ENCODE data around the gene ANGPTL7.
"Not testable (repeated sequence)": the region's sequence is repeated elsewhere in the genome, so short reads cannot be mapped to it uniquely, and the experiment has no call there.

ANGPTL7 gene

DNA sequence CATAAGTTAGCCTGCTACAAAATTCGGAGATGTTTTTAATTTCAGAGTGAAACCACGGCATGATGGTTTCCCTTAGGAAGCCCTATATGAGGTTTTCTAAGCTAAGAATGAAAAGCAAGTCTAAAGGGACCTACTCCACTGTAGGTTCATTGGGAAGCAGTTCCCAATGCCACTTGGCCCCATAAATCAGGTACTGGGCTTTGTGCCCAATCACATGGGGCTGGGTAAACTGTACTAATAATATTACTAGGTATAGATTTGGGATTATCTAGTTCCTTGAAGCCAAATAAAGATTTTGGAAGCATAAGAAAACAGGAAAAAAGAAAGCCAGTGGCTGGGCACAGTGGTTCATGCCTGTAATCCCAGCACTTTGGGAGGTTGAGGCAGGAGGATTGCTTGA, 19.1 kb upstream of the ANGPTL7 start:
- no peak for DNase-seq

DNA sequence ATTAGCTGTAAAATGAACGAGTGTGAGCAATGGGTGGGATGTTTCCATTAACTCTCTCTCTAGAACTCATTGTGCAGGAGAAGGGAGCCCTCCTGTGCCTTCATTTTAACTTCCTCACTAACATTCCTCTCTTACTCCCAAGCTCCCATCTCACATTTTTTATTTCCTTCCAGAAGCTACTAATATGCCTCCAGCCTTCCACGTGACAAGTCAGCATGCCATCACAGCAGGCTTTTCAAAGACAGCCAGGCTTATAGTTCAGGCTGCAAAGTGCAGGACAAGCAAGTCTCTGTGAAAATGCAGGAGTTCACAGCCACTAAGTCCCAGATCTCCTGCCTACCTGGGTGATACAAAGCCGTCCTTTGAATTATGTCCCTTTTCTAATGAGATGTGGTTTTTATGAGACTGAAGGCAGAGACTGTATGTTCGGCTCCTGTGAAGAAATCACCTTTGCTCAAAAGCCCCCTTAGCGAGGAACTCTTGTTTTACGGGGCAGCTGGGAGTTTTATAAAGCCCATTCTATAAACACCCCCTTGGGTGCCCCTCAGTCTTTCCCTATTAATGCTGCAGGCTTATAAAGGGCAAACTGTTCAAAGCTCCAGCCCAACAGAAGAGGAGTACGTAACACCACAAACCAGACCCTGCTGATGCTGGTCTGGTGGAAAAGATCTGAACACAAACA, 14.8 kb upstream of the ANGPTL7 start:
- no peak for DNase-seq

DNA sequence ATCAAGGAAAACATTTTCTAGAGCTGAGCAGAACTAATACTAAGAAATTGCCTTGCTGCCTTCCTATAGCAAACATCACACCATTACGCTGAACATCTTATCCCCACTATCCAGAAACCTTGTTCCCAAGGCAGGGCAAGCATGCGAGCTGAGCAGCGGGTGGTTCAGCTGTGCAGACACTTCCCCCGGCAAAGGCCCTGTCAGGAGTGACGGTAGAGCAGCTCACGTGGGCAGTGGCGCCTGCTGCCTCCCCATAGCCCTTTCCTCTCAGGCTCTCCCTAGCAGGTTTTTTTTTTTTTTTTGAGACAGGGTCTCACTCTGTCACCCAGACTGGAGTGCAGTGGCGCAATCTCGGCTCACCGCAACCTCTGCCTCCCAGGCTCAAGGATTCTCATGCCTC, 13.7 kb upstream of the ANGPTL7 start:
- DNase-seq = no peak

DNA sequence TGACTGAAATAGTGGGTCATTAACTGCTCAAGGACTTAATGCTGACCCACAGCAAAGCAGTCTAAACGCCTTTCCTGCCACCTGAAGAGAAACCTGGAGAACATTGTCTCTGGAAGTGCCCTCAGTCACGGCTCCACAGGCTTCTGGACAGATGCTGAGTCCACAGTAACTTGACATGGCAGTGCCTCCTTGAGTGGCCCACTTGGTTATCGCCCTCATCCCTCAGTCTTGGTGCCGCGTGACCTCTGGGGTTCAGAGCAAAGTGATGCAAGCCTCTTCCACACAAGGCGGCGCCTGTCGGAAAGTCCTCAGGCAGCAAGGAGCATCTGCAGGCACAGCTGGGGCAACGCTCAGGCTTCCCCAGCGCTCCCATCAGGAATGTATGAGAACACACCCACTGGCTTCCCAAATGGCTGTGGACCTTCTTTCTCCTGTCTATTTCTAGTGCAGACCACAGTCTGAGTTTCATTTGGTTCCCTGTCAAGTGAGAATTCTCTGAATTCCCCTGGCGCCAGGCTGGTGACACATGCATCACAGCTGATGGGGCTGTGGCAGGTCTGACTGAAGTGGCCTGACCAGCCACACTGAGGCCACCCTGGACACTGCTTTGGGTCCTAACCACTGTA, 13.0 kb upstream of the ANGPTL7 start:
- no peak for DNase-seq

DNA sequence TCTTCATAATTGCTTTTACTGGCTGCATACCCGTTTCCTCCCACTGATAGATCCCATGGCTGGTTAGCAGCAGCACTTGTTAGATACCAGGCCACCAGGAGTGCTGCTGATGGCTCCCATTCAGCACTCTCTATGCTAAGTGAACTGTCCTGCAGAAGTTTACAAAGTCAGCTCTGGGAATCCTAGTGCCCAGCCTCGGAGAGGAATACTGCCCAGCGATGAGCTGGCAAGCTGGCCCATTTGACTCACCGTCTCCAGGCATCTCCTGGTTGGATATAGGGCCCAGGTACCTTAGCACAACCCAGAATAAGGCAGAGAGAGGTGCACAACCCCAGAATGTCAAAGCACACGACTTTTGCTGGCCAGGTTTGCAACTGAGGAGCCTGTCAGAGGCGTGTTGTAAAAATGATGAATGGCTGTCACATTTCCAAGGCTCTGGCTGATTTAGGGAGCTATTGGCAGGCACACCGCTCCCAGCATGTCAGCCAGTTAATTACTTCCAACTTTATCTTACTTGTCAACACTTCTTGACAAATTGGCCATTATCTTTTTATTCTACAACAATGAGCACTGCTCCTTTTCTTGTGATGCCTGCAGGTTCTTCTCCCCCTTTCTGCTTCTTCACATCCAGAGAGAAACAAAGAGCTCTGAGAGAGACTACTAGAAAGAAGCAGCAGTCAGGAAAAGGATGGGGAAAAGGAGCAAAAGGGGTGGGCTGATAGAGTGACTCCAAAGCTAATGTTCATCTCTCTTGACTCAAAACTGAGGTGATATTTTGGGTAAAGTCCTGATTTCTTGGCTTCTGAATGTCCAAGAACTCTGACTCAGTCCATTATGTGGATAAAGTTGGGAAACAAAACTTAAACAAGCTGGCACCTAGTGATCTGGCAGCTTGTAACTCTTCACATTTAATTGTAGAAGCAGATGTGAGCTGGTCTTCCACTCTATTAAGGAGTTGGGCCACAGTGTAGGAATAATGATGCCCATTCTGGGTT, 10.8 kb upstream of the ANGPTL7 start:
- DNase-seq = no peak

DNA sequence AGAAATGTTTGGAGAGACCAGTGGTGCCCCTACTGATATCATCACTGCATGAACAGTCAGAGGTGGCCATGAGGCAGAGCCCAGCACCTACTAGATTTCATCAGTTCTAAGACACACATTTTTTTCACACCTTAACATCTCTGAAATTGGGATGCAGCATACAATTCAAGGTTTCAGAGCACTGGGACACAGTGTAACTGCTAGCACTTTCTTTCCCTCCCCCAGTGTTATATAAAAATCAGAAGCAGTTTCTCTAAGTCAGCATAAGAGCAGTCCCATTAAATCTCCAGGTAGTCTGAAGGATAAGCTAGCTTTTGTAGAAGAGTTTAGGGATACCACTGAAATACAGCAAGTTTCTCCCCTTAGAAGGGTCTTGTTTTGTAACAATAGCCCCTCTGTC, 10.0 kb upstream of the ANGPTL7 start:
- no peak for DNase-seq

DNA sequence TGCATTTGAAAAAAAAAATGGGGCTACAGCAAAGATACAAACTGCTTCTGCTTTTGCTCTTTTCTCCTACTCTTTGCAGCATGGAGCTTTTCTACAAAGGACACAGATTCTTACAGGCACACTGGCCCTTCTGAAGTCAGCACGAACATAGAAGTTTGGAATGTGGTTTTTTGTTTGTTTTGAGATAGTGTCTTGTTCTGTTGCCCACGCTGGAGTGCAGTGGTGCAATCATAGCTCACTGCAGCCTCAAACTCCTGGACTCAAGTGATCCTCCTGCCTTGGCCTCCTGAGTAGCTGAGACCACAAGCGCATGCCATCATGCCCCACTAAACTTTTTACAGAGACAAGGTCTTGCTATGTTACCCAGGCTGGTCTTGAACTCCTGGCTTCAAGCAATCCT, 9.4 kb upstream of the ANGPTL7 start:
- DNase-seq = not testable (repeated sequence)

DNA sequence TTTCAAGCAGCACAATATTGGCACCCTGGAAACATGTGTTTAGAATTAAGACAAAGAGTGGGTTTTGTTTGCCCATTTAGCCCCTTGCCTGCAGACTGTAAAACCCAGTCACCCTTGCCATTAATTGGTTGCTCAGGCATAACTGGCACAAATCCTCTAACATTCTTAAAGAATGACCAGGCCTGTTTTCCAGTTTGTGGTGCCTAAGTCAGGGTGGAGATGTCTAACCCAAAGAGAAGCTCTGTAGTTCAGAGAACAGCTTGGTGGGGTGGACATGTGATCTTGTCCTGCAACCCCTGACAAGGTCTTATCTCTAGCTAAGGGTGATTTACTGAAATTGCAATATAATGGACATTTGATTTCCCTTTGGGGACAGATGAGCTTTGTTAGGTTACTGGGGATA, 8.8 kb upstream of the ANGPTL7 start:
- no peak for DNase-seq

DNA sequence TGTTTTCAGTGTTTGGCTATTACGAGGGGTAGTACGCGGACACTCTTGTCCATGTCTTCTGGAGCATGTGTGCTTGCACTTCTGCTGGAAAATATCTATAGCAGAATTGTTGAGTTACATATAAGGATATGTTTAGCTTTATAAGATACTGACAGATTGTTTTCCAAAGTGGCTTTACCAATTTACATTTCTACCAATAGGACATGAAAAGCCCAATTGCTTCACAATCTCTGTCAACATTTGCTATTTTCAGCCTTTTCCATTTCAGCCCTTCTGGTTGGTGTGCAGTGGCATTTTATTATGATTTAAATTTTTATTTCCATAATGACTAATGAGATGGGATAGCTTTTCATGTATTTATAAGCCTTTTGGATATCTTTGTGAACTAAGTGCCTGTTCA, 6.3 kb upstream of the ANGPTL7 start:
- no peak for DNase-seq

DNA sequence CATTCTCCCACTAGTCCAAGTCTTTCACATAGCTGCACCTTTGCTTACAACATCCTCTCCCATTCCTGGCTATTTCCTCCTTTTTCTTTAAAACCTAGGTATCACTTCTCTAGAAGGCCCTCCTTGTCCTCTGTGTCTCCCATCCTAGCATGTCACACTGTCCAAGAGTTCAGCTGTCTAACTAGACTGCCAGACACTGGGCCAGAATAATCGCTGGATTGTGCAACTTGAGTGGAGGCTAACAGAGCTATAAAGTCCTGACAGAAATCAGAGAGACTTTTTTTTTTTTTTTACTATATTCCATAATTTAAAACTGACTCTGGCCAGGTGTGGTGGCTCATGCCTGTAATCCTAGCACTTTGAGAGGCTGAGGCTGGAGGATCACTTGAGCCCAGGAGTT, 4.2 kb upstream of the ANGPTL7 start:
- DNase-seq = no peak

DNA sequence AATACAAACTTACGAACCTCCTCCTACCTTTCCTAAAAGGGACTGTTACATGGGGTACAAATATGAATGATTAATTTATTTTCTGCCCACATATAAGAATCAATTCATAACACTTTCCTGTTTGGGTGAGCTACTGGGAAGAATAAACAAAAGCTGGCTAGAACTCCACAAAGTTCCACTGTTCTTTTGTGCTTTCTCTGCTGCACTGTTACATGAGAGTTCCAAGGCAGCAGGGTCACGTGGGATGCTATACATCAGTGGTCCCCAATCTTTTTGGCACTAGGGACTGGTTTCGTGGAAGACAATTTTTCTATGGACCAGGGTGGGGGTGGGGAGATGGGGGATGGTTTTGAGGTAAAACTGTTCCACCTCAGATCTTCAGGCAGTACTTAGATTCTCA, 2.2 kb upstream of the ANGPTL7 start:
- DNase-seq = no peak

DNA sequence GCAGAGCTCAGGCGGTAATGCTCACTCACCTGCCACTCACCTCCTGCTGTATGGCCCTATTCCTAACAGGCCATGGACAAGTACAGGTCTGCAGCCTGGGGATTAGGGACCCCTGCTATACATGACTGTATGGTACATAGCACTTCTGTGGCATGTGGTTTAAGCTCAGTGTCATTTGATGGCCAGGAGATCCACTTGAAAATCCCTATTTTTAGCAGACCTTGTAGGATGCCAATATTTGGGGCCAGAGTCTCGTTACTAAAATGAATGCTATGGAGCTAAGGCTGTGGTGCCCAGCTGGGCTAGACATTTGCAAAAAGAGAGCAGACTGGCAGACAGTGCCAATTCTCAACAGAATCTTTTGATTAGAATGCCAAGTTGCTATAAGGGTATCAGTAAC, 1.7 kb upstream of the ANGPTL7 start:
- DNase-seq = no peak

DNA sequence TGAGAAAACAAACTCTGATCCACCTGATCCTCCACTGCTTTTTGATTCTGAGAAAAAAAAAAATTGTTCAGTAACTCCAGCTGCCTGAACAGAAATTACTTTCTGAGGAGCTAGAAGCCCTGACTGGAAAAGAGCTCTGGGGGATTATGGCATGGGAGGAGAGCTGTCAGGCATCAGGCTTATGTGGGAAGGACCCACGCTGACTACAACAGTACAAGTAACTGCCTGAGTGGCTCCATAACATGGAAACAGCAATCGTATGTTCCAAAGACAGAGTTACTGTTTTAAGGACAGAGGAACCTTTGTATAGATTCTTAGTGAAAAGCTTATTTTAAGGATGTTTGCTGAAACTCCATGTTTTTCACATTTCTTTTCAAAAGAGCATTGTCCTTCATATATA, 1.2 kb upstream of the ANGPTL7 start:
- DNase-seq = no peak

DNA sequence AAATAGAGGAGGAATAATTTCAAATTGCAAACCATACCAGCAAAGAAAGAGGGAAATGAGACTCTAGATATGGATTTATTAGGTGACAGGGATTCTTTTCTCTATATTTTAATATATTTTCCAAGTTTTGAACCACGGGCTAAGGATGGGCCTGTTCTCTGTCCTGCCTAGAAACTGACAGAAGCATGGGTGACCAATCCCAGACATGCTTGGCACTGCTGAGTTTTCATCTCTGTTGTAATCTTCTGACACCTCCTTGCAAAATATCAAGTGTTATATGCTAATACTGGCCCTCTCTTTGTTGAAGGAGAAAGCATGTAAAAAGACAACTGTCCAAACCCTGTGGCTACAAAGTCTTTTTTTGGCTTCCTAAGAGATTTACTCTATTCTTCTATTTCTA, 774 bp upstream of the ANGPTL7 start:
- DNase-seq = no peak

DNA sequence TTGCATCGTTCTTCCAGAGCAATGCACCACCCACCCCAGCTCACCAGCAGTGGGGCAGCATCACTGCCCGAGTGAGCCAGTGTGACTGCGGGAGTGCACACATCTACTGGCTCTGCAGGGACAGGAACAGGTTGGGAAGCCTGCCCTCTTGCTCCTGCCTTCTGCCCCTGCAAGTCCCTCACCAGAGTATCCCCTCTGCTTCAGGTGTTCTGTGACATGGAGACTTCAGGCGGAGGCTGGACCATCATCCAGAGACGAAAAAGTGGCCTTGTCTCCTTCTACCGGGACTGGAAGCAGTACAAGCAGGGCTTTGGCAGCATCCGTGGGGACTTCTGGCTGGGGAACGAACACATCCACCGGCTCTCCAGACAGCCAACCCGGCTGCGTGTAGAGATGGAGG, 4.2 kb downstream of the ANGPTL7 start:
- no peak for DNase-seq

DNA sequence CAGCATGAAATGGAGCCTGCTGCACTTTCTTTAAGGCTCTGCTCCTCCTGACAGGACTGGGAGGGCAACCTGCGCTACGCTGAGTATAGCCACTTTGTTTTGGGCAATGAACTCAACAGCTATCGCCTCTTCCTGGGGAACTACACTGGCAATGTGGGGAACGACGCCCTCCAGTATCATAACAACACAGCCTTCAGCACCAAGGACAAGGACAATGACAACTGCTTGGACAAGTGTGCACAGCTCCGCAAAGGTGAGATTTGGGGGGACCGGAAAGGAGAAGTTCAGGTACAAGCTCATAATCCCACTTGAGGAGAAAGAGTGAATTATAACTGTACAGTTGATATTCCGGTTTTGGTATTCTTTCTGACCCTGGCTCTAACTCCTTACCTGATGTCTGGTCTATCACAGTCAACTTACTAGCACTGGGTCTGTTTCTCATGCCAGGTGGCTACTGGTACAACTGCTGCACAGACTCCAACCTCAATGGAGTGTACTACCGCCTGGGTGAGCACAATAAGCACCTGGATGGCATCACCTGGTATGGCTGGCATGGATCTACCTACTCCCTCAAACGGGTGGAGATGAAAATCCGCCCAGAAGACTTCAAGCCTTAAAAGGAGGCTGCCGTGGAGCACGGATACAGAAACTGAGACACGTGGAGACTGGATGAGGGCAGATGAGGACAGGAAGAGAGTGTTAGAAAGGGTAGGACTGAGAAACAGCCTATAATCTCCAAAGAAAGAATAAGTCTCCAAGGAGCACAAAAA, 5.4 kb downstream of the ANGPTL7 start:
- no peak for DNase-seq

DNA sequence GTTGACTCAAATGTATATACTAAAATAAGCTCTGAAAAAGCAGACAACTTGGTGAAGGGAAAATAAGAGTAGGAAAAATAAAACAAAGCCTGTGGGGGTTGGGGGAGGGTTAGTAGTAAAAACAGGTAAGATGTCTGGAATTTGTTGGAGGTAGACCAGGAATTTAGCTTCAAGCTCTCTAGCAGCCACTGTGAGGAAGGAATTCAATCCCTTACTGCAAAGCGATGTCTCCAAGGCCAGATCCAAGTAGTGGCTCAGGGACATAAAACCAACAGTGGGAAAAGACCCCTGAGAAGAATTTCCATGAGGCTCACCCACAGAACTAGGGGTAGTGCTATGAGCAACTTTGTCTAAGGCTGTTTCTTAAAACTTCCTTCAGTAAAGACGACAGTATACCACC, 7.8 kb downstream of the ANGPTL7 start:
- DNase-seq = no peak

DNA sequence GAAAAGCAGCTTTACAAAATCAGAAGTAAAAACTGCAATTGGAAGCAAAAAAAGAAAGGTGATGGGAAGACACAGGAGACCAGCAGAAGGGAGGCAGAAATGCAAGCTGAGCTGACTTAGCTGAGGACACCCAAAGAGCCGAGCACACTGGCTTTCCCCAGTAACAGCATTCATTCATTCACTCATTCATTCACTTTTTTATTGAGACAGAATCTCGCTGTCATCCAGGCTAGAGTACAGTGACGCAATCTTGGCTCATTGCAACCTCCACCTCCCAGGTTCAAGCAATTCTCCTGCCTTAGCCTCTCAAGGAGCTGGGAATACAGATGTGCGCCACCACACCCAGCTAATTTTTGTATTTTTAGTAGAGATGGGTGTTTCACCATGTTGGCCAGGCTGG, 8.2 kb downstream of the ANGPTL7 start:
- DNase-seq = no peak

DNA sequence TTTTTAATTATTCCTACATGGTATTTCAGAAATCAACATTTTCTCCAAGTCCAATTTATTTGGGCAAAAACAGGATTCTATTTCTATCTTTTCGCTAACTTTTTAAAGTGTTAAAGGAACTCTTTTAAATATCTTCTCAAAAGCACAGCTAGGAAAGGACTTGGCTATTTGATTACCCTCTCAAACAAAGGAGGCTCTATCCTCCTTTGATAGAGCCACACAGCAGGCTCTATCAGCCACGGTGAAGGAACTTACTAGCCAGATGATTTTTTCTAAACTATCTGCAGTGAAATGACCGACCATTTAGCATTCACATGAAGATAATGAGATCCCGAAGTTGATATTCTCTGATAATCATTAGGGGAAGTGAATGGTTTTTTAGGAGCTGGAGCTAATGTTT, 9.1 kb downstream of the ANGPTL7 start:
- no peak for DNase-seq

DNA sequence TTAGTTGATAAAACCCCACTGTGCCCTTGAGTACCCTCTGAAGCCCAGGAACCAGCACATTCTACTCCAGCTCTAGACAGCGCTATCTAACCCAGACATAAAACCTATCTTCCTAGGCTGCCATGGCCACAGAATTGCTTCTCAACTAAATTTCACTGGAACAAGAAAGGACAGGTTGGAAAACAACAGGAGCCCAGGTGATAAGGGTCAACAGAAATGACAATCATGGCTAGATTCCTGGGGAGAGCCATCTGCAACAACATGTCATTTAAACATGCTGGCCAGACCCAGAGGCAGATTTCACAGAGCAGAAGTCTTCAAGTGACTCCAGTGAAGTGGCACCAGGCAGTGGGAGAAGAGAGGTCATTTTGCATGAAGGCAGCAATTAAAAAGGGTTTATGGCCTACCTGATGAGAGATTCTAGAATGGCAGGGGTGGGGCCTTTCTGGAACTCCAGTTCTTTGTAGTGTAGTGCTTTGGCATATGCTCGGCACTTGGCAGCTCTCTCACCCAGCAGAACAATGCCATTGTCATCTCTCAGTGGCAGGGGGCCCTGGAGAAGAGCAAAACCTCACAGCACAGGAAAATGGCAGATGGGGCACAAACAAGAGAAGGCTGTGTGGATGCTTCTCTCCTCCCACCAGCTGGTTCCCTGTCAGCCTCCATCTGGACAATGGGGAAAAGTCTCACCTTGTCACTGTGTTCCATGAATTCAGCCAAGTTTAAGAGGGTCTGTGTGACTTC, 9.9 kb downstream of the ANGPTL7 start:
- DNase-seq = no peak

DNA sequence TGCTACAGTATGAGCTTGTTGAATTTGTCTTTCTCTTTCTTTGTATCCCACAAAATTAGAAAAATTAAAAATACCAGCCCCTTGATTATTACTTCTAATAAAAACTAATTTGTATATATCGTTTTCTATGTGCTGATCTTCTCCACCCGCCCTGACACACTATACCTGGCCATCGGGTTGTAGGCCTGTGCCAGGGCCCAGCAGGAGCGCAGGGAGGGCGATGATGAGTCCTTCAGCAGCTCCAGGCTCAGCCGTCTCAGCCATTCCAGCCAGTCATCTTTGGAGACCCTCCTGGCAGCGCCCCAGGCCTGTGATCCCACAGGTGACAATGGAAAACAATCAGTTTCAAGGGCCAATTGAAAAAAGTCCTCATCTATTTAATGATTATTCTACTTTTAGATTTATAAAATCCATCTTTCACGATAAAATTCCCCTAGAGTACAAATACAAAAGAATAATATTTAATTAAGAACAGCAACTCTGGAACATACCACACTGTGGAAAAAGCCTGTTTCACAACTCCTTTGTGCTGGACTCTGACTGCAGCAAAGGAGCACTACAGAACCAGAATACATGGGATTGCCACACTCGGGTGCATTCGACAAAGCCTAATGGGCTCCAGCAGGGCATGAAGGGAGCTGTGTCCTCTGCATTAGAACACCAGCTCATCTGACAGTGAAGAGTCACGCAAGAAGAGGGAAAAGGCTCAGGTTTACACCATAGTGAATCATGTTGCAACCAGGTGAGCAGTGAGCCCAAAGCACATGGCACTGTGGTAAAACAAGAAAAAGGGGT, 15.4 kb downstream of the ANGPTL7 start:
- DNase-seq = no peak

Measured in effector CD8-positive, alpha-beta T cell (primary cell).